GM13977 (cell line): ENCODE data around the gene KCNG3.
"Not testable (repeated sequence)": the region's sequence is repeated elsewhere in the genome, so short reads cannot be mapped to it uniquely, and the experiment has no call there.

Source experiments
- DNase-seq: peaks from one replicate; pipeline ENCODE4 v3.0.0; 2012; ENCODE audit warnings: low spot score
- in situ Hi-C: fragments of 300-500 bp; cut with MboI; formaldehyde crosslinking; loops from one replicate; pipeline ENCODE4 v1.12.0; 2022; ENCODE audit warnings: low sequenced_read_pairs, low pct_unique_long_range_greater_than_20kb, mixed read lengths, inconsistent platforms; ENCODE audit not compliant: unreplicated experiment
- TF ChIP-seq, protein P1 (sequence below): IDR thresholded peaks from 2 replicates; pipeline ENCODE4 v1.5.1; 2012; ENCODE audit warnings: mild to moderate bottlenecking, control low read depth; ENCODE audit not compliant: insufficient read depth; ENCODE audit errors: extremely low read depth, missing control alignments

KCNG3 gene

DNA sequence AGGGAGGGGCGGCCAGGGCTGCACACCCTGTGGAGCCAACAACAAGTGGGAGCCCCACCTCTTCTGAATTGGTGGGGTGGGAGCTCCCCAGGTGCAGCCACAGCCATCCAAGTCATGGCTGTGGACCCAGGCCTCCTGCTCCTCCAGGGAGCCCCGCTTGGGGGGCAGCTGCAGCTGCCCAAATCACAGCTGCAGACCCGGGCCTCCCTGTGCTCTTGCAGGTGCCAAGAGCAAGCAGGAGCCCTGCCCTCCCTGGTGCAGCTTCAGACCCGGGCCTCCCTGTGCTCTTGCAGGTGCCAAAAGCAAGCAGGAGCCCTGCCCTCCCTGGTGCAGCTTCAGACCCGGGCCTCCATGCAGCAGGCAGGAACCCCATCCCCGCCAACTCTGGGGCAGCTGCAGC, 86.3 kb downstream of the KCNG3 start:
- no peak for DNase-seq
- TF ChIP-seq, protein P1, sequence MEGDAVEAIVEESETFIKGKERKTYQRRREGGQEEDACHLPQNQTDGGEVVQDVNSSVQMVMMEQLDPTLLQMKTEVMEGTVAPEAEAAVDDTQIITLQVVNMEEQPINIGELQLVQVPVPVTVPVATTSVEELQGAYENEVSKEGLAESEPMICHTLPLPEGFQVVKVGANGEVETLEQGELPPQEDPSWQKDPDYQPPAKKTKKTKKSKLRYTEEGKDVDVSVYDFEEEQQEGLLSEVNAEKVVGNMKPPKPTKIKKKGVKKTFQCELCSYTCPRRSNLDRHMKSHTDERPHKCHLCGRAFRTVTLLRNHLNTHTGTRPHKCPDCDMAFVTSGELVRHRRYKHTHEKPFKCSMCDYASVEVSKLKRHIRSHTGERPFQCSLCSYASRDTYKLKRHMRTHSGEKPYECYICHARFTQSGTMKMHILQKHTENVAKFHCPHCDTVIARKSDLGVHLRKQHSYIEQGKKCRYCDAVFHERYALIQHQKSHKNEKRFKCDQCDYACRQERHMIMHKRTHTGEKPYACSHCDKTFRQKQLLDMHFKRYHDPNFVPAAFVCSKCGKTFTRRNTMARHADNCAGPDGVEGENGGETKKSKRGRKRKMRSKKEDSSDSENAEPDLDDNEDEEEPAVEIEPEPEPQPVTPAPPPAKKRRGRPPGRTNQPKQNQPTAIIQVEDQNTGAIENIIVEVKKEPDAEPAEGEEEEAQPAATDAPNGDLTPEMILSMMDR = no peak
- in situ Hi-C loops = no loop called here

DNA sequence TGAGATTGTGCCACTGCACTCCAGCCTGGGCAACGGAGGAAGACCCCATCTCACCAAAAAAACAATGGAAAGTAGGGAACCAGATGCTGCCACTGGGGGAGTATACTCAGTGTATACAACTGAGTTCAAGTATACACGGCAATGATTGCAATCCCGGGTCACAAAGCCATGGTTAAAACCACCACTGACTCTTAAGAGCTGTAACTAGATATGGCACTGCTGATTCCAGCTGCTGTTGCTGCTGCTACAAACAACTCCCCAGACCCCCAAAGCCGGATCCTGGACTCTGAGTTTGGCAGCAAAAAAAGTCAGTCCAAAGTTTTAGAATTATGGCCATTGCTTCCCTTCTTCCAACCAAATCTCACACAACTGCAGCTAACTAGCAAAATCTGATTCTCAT, 89.1 kb downstream of the KCNG3 start:
- in situ Hi-C loops = no loop called here
- DNase-seq = no peak
- TF ChIP-seq, protein P1 = no peak

DNA sequence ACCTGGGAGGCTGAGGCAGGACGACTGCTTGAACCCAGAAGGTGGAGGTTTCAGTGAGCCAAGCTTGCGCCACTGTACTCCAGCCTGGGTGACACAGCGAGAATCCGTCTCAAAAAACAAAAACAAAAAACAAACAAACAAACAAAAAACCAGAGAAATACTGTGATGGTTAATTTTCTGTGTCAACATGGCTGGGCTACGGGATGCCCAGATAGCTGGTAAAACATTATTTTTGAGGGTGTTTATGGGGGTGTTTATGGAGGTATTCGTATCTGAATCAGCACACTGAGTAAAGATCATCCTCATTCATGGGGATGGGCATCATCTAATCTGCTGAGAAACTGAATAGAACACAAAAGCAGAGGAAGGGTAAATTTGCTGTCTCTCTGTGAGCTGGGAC, 92.0 kb downstream of the KCNG3 start:
- in situ Hi-C loops = no loop called here
- no peak for DNase-seq
- TF ChIP-seq, protein P1 = no peak

DNA sequence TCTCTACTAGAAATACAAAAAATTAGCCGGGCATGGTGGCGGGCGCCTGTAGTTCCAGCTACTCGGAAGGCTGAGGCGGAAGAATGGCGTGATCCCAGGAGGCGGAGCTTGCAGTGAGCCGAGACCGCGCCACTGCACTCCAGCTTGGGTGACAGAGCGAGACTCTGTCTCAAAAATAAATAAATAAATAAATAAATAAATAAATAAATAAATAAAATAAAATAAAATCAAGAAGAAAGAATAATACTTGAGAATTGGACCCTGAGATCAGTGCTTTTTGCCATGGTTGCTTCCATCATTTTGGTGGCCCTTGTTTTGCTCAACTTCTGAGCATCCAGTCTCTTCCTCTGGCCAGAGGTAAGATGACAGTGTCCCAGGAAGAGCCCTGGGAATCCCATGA, 95.7 kb downstream of the KCNG3 start:
- DNase-seq, in situ Hi-C loops: not testable (repeated sequence)

DNA sequence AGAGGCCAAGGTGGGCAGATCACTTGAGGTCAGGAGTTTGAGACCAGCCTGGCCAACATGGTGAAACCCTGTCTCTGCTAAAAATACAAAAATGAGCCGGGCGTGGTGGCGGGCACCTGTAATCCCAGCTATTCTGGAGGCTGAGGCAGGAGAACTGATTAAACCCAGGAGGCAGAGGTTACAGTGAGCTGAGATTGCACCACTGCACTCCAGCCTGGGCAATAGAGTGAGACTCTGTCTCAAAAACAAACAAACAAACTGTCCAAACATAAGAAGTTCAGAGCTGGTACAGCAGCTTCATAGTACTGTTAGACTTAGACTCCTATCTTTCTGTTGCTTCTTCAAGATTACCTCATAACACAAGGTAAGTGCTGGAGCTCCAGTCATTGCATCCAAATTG, 100.5 kb downstream of the KCNG3 start:
- DNase-seq, in situ Hi-C loops: not testable (repeated sequence)

DNA sequence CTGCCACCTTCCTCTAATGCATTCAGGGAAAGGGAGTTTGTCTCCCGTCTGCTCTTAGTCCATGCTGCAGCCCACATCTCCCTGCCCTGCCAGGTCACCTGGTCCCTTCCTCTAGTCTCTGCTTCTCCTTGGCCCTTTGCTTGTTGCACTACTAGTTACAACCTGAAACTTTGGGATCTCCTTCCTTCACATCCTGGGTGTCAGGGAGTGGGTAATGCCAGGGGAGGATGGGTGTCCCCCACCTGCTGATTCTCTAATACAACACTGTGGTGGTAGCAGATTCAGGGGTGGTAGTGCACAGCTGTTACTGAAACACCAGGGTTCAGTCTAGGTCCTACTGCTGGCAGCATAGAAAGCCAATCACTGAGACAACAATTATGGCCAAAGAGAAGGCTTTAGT, 101.6 kb downstream of the KCNG3 start:
- TF ChIP-seq, protein P1 = no peak
- in situ Hi-C loops = no loop called here
- DNase-seq = no peak
